ENCODE data around the gene P4HA2. TPM values are rescaled to one million over a fixed set of nuclear protein-coding genes. Genes with fewer than 3 reads are reported as not detected.

P4HA2 gene
- total and polyA plus RNA-seq, 2 donors (not counting 1 experiment from before 2014, with no cell fraction given), result 184 to 553 TPM

DNA sequence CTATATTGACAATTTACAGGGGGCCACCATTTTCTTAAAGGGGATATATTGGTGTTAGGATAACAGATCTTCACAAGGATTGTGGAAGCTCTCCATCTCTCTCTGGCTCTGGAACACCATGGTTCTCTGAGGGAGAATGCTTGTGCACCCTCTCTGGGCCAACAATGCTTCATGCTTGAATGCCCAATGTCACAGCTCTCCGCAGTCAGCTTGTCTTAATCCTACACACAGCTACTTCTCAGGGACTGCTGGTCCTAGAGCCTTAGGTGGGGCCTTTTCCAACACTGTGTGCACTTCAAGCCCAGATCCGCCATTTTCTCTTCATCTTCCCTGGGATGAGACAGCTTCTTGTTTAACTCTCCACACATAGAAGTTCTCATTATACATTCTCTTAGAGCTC, 22.9 kb upstream of the P4HA2 start:
- H3K79me2 ChIP-seq (ENCODE audit: control insufficient read depth, insufficient read depth, low read length), result no peaks in the 10 kb centered on the region
- no peak overlapping the region for H2AFZ ChIP-seq (ENCODE audit: low read length)
- no peak overlapping the region for H3K4me3 ChIP-seq (replicated peaks in 1 of 4; ENCODE audit: control extremely low read depth in 1 of 4, insufficient read depth in 1 of 4, low read depth in 3 of 4, low read length in 4 of 4)
- H4K20me1 ChIP-seq (ENCODE audit: control insufficient read depth, extremely low read depth, insufficient read depth, low read length), result no peaks in the 10 kb centered on the region
- no peaks in the 10 kb centered on the region for H3K9me3 ChIP-seq (ENCODE audit: control insufficient read depth, insufficient read depth, low read depth, low read length)
- no peak overlapping the region for H3K27ac ChIP-seq (ENCODE audit: insufficient read depth, low read length)
- TF ChIP-seq CTCF (conservative IDR thresholded peaks at IDR 0.05 in 1 of 2, IDR thresholded peaks at IDR 0.05 in 1 of 2; ENCODE audit: low read depth in 1 of 2, low read length in 2 of 2) (no peak), EZH2 (IDR thresholded peaks at IDR 0.05; ENCODE audit: low read length, missing control alignments) (no peak)
- H3K4me1 ChIP-seq (ENCODE audit: control insufficient read depth, extremely low read depth, insufficient read depth, low read length), result no peaks in the 10 kb centered on the region
- H3K27me3 ChIP-seq (ENCODE audit: control insufficient read depth, insufficient read depth, low read length), result no peaks in the 10 kb centered on the region
- no peak overlapping the region for H3K9ac ChIP-seq (ENCODE audit: insufficient read depth, low read length)
- DNase-seq (ENCODE audit: low read depth in 2 of 2), result no peak
- H3K4me2 ChIP-seq (ENCODE audit: extremely low read depth, insufficient read depth, low read length), result no peak overlapping the region
- H3K36me3 ChIP-seq (ENCODE audit: control insufficient read depth, insufficient read depth, low read length), result no peaks in the 10 kb centered on the region

DNA sequence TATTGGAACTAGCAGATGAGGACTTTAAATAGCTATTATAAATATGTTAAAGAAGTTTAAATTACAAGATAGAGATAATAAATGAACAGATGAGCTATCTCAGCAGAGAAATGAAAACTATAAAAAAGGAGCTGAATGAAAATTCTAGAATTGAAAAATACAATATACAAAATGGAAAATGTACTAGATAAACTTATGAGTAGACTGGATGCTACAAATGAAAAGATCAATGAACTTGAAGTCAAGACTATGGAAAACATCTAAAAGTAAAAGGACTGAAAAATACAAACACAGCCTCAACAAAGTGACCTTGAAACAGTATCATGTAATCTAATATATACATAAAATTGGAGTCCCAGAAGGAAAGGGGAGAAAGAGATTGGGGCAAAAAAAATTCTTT, 19.2 kb upstream of the P4HA2 start:
- Histone ChIP-seq H3K4me3 (replicated peaks in 1 of 4; ENCODE audit: control extremely low read depth in 1 of 4, insufficient read depth in 1 of 4, low read depth in 3 of 4, low read length in 4 of 4) (no peak overlapping the region), H3K79me2 (ENCODE audit: control insufficient read depth, insufficient read depth, low read length) (no peaks in the 10 kb centered on the region), H3K9me3 (ENCODE audit: control insufficient read depth, insufficient read depth, low read depth, low read length) (no peaks in the 10 kb centered on the region)

GRCh38 chr5:132245593-132245992, 17.9 kb upstream of the P4HA2 start:
- TF ChIP-seq EZH2 (IDR thresholded peaks at IDR 0.05; ENCODE audit: low read length, missing control alignments) (no peak), CTCF (conservative IDR thresholded peaks at IDR 0.05 in 1 of 2, IDR thresholded peaks at IDR 0.05 in 1 of 2; ENCODE audit: low read depth in 1 of 2, low read length in 2 of 2) (no peak)
- no peak for DNase-seq (ENCODE audit: low read depth in 2 of 2)

More for the DNA sequence above, 19.2 kb upstream of the P4HA2 start:
- Histone ChIP-seq H4K20me1 (ENCODE audit: control insufficient read depth, extremely low read depth, insufficient read depth, low read length) (no peaks in the 10 kb centered on the region), H3K4me2 (ENCODE audit: extremely low read depth, insufficient read depth, low read length) (no peak overlapping the region), H3K9ac (ENCODE audit: insufficient read depth, low read length) (no peak overlapping the region), H3K4me1 (ENCODE audit: control insufficient read depth, extremely low read depth, insufficient read depth, low read length) (no peaks in the 10 kb centered on the region), H3K27ac (ENCODE audit: insufficient read depth, low read length) (no peak overlapping the region), H3K27me3 (ENCODE audit: control insufficient read depth, insufficient read depth, low read length) (no peaks in the 10 kb centered on the region), H3K36me3 (ENCODE audit: control insufficient read depth, insufficient read depth, low read length) (no peaks in the 10 kb centered on the region), H2AFZ (ENCODE audit: low read length) (no peak overlapping the region)
- TF ChIP-seq CTCF (conservative IDR thresholded peaks at IDR 0.05 in 1 of 2, IDR thresholded peaks at IDR 0.05 in 1 of 2; ENCODE audit: low read depth in 1 of 2, low read length in 2 of 2), result no peak
- no peak for DNase-seq (ENCODE audit: low read depth in 2 of 2)

More at GRCh38 chr5:132245593-132245992, 17.9 kb upstream of the P4HA2 start:
- no peaks in the 10 kb centered on the region for H3K4me1 ChIP-seq (ENCODE audit: control insufficient read depth, extremely low read depth, insufficient read depth, low read length)
- H3K36me3 ChIP-seq (ENCODE audit: control insufficient read depth, insufficient read depth, low read length), result no peaks in the 10 kb centered on the region
- no peak overlapping the region for H3K4me2 ChIP-seq (ENCODE audit: extremely low read depth, insufficient read depth, low read length)
- no peaks in the 10 kb centered on the region for H3K27me3 ChIP-seq (ENCODE audit: control insufficient read depth, insufficient read depth, low read length)
- no peak overlapping the region for H3K27ac ChIP-seq (ENCODE audit: insufficient read depth, low read length)
- no peaks in the 10 kb centered on the region for H4K20me1 ChIP-seq (ENCODE audit: control insufficient read depth, extremely low read depth, insufficient read depth, low read length)
- no peaks in the 10 kb centered on the region for H3K9me3 ChIP-seq (ENCODE audit: control insufficient read depth, insufficient read depth, low read depth, low read length)
- no peaks in the 10 kb centered on the region for H3K79me2 ChIP-seq (ENCODE audit: control insufficient read depth, insufficient read depth, low read length)
- H2AFZ ChIP-seq (ENCODE audit: low read length), result no peak overlapping the region
- H3K9ac ChIP-seq (ENCODE audit: insufficient read depth, low read length), result no peak overlapping the region
- no peak overlapping the region for H3K4me3 ChIP-seq (replicated peaks in 1 of 4; ENCODE audit: control extremely low read depth in 1 of 4, insufficient read depth in 1 of 4, low read depth in 3 of 4, low read length in 4 of 4)

All from fibroblast of lung (primary cell).